Measurements from ENCODE around the gene LGMN. TPM values are rescaled to one million over a fixed set of nuclear protein-coding genes. Genes with fewer than 3 reads are reported as not detected.

LGMN gene
- 1.3 and 3.3 TPM in 2 replicates for total RNA-seq (2011; cell fraction: chromatin; rRNA removed; ENCODE audit: low replicate concordance)
- 3.9 and 4.8 TPM in 2 replicates for total RNA-seq (2011; cell fraction: nucleolus; rRNA removed)
- total RNA-seq (2011; cell fraction: nucleoplasm; rRNA removed), result 2.0 and 3.5 TPM in 2 replicates
- total RNA-seq (2014; rRNA removed) (0.69 TPM in 1 of 2 replicates, not detected in the other), total RNA-seq (2014; rRNA removed; fragmentation: Illumina TruSeq; extraction: Trizol) (0.29 and 0.44 TPM in 2 replicates), total RNA-seq (2015; rRNA removed; fragmentation: Illumina TruSeq; extraction: Trizol) (0.43 and 0.53 TPM in 2 replicates), total RNA-seq (2021) (0.89 and 1.3 TPM in 2 replicates), polyA plus RNA-seq (2011; rRNA removed) (1.4 and 14.3 TPM in 2 replicates), polyA plus RNA-seq (2014; fragmentation: Illumina TruSeq; extraction: Trizol) (0.27 and 0.36 TPM in 2 replicates), polyA plus RNA-seq (2014; fragmentation: Nextera tagmentation; extraction: Ambion mirVana) (under 1 TPM in 1 of 2 experiments, not detected in 1; 0.15 TPM), polyA plus RNA-seq (2014; rRNA removed) (0.05 and 0.70 TPM in 2 replicates), polyA minus RNA-seq (2011; rRNA and poly(A)+ RNA removed) (0.56 and 10.3 TPM in 2 replicates), Bru-seq, nascent RNA (percentile 19 among the genes with signal in this experiment), BruChase-seq, experiment 1, labeled RNA remaining after a 2-hour chase (percentile 19 among the genes with signal in this experiment), BruChase-seq, experiment 2, labeled RNA remaining after a 6-hour chase (percentile 24 among the genes with signal in this experiment)
- polyA plus RNA-seq (2011; cell fraction: cytosol; rRNA removed), result 1.3 and 16.1 TPM in 2 replicates
- 0.80 and 11.7 TPM in 2 replicates for polyA plus RNA-seq (2011; cell fraction: nucleus; rRNA removed)
- 0.91 and 2.0 TPM in 2 replicates for polyA plus RNA-seq (2012)
- 1.6 and 11.6 TPM in 2 replicates for polyA minus RNA-seq (2011; cell fraction: cytosol; rRNA and poly(A)+ RNA removed)
- 1.2 and 8.9 TPM in 2 replicates for polyA minus RNA-seq (2011; cell fraction: nucleus; rRNA and poly(A)+ RNA removed)
- long read RNA-seq, experiment 1, result 0 reads
- long read RNA-seq, experiment 2, result 0 reads
- long read RNA-seq, experiment 3, result 0 reads

DNA sequence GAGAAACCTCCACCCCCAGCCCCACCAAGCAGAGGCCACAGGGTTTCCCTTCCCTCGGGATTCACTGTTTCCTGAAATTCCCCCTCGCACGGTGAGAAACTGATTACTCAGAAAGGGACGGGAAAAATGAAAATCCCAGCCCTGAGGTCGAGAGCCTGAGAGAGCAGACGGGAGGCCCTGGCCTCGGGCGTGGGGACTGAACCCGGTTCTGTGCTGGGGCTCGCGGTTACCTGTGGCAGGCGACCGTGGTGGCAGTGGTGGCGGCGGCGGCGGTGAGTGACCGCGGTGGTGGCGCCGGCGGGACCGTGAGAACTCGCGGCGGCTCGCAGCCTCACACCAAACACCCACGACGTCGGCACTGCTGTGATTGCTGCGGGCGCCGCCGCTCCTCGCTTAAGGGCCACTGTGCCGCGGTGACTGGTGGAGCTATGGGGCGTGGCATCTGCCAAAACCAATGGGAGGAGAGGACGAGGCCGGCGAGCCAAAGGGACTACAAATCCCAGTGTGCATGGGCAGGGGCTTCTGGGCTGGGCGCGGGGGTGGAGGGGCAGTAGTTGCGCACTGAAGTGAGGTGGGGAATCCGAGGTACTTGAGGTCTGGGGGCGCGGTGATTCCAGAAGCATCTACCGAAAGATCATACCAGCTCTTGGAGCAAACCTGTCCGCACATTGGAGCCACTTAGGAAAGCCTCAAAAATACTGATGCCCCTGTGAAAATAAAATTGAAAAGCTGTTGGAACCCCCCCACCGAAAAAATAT lies at the start of gene LGMN:
Gene LGMN, minus strand, starts transcription at position 369 of the 758 bp plus-strand sequence. CDS start 15,841 bp downstream, outside the sequence.
- WGBS (ENCODE audit: insufficient coverage, low coverage, missing lambda C conversion rate), result 10% methylated on average over 16 of the region's 50 CpGs
- no peaks in the 10 kb centered on the region for H4K20me1 ChIP-seq (replicated peaks; ENCODE audit: control insufficient read depth, insufficient read depth, low read length)
- peak within 1 kb of the TSS; percentile 19 for H2AFZ ChIP-seq (ENCODE audit: low read depth, low read length)
- in situ Hi-C loops (cut with MboI), result no loop called here
- POLR2A ChIA-PET, result interaction anchor here (0.6 kb wide), 2 partner anchors 18 to 88 kb away, joined by 3 read pairs; no protein-coding TSS in a partner anchor
- H3K9me1 ChIP-seq (ENCODE audit: control insufficient read depth, insufficient read depth, low read length), result no peaks in the 10 kb centered on the region
- DNase-seq (ENCODE audit: extremely low read depth in 1 of 4, low spot score in 3 of 4) (peak; percentile 43 to 58 (median 50)), ATAC-seq (peak; percentile 98), FAIRE-seq (no peak)
- intact Hi-C loops (cut with micrococcal nuclease), result no loop called here
- no peak within 1 kb of the TSS; the same call in 1 of the 2 replicates for H3K4me2 ChIP-seq (ENCODE audit: insufficient read depth, low read length)
- peaks cover 0 to 8% of the 10 kb centered on the region in 2 experiments; a peak in 3 of 5 replicates for H3K4me1 ChIP-seq (replicated peaks in 1 of 2; ENCODE audit: control insufficient read depth in 2 of 2, insufficient read depth in 2 of 2, low read length in 2 of 2)
- H3K36me3 ChIP-seq (ENCODE audit: control insufficient read depth, insufficient read depth, low read length), result no peaks in the 10 kb centered on the region
- no peaks in the 10 kb centered on the region for H3K79me2 ChIP-seq (ENCODE audit: control insufficient read depth, insufficient read depth, low read length)
- CTCF ChIA-PET (ENCODE audit: low intra/inter-chr PET ratio), result no interaction called here
- H3K27me3 ChIP-seq (ENCODE audit: control insufficient read depth in 2 of 2, insufficient read depth in 2 of 2, low read length in 2 of 2), result peaks cover 6 to 14% of the 10 kb centered on the region in 2 experiments; a peak in 3 of 5 replicates
- BruUV-seq (replicated peaks), result no TSS peak
- no peak within 1 kb of the TSS for H3K4me3 ChIP-seq
- H3K9me3 ChIP-seq (replicated peaks; ENCODE audit: control insufficient read depth, insufficient read depth, low read depth, low read length), result no peaks in the 10 kb centered on the region
- H3K27ac ChIP-seq (ENCODE audit: extremely low read depth, low read depth, low read length), result no peak within 1 kb of the TSS
- no peak within 1 kb of the TSS for H3K9ac ChIP-seq (ENCODE audit: insufficient read depth in 1 of 2, low read depth in 2 of 2, low read length in 2 of 2)
- TF ChIP-seq ETV1 (tag; conservative IDR thresholded peaks at IDR 0.05; ENCODE audit: low read depth), result no peak
- TF ChIP-seq ZNF143 (CRISPR knock-in tag; IDR thresholded peaks at IDR 0.05), result peak; percentile 72
- peak; percentile 41; the same call in 1 of the 2 replicates for TF ChIP-seq RBFOX2 (IDR thresholded peaks at IDR 0.05; ENCODE audit: low read depth, low read length)
- TF ChIP-seq SMAD4 (CRISPR knock-in tag; conservative IDR thresholded peaks at IDR 0.05), result no peak
- no peak for TF ChIP-seq MIER1 (IDR thresholded peaks at IDR 0.05; ENCODE audit: low read depth)
- TF ChIP-seq CBX3 (IDR thresholded peaks at IDR 0.05; ENCODE audit: borderline replicate concordance in 1 of 2, low read length in 2 of 2), result no peak
- no peak for TF ChIP-seq FIP1L1 (IDR thresholded peaks at IDR 0.05; ENCODE audit: low read depth, low read length, poor library complexity, severe bottlenecking)
- no peak for TF ChIP-seq ZNF239 (CRISPR knock-in tag; IDR thresholded peaks at IDR 0.05)
- TF ChIP-seq PHF8 (IDR thresholded peaks at IDR 0.05; ENCODE audit: borderline replicate concordance, low read length), result peak; percentile 32; the same call in 1 of the 2 replicates
- TF ChIP-seq, protein P1, sequence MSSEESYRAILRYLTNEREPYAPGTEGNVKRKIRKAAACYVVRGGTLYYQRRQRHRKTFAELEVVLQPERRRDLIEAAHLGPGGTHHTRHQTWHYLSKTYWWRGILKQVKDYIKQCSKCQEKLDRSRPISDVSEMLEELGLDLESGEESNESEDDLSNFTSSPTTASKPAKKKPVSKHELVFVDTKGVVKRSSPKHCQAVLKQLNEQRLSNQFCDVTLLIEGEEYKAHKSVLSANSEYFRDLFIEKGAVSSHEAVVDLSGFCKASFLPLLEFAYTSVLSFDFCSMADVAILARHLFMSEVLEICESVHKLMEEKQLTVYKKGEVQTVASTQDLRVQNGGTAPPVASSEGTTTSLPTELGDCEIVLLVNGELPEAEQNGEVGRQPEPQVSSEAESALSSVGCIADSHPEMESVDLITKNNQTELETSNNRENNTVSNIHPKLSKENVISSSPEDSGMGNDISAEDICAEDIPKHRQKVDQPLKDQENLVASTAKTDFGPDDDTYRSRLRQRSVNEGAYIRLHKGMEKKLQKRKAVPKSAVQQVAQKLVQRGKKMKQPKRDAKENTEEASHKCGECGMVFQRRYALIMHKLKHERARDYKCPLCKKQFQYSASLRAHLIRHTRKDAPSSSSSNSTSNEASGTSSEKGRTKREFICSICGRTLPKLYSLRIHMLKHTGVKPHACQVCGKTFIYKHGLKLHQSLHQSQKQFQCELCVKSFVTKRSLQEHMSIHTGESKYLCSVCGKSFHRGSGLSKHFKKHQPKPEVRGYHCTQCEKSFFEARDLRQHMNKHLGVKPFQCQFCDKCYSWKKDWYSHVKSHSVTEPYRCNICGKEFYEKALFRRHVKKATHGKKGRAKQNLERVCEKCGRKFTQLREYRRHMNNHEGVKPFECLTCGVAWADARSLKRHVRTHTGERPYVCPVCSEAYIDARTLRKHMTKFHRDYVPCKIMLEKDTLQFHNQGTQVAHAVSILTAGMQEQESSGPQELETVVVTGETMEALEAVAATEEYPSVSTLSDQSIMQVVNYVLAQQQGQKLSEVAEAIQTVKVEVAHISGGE (CRISPR knock-in tag; IDR thresholded peaks at IDR 0.05), result no peak
- no peak for TF ChIP-seq SLC30A9 (CRISPR knock-in tag; IDR thresholded peaks at IDR 0.05)
- no peak for TF ChIP-seq ZC3H8 (IDR thresholded peaks at IDR 0.05)
- TF ChIP-seq STAT5B (CRISPR knock-in tag; IDR thresholded peaks at IDR 0.05), result no peak
- TF ChIP-seq KAT8 (IDR thresholded peaks at IDR 0.05; ENCODE audit: low read depth), result no peak
